ENCODE measurements around the gene TTLL11.

Gene TTLL11

GRCh38 chr9:121790841-121791240, 302.3 kb downstream of the TTLL11 start:
- no peak overlapping the region for H3K27ac ChIP-seq
- no peak for TF ChIP-seq CTCF (conservative IDR thresholded peaks at IDR 0.05)
- TF ChIP-seq ZFX (IDR thresholded peaks at IDR 0.05): no peak

DNA sequence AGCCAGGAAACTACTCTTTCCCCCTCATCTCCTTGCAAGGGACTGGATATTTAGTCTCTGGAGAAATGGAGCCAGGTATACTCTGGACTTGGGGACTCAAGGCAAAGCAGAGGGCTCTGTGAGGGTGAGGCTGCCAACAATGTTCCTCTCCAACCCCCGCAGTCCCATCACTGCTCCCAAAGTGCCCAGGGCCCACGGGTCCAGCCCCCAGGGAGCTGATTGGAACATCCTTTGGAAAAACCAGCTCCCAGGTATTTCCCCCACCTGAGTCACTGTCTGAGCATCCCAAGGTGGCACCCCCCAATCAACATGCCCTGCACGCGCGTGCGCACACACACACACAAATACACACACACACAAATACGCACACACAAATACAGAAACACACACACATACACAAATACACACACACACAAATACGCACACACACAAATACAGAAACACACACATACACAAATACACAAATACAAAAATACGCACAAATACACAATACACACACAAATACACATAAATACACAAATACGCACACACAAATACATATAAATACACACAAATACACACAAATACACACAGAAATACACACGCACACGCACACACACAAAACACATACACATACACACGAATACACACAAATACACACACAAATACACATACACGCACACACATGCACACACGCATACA, 304.3 kb downstream of the TTLL11 start:
- TF ChIP-seq ZFX (IDR thresholded peaks at IDR 0.05): no peak
- no peak for TF ChIP-seq CTCF (conservative IDR thresholded peaks at IDR 0.05)
- no peak overlapping the region for H3K27ac ChIP-seq

GRCh38 chr9:121786998-121787422, 306.1 kb downstream of the TTLL11 start:
- H3K27ac ChIP-seq: no peak overlapping the region

GRCh38 chr9:121786543-121786948, 306.6 kb downstream of the TTLL11 start:
- no peak overlapping the region for H3K27ac ChIP-seq

More at GRCh38 chr9:121786998-121787422, 306.1 kb downstream of the TTLL11 start:
- no peak for TF ChIP-seq CTCF (conservative IDR thresholded peaks at IDR 0.05)
- no peak for TF ChIP-seq ZFX (IDR thresholded peaks at IDR 0.05)

GRCh38 chr9:121785673-121786542, 307.2 kb downstream of the TTLL11 start:
- TF ChIP-seq CTCF (conservative IDR thresholded peaks at IDR 0.05): no peak
- no peak for TF ChIP-seq ZFX (IDR thresholded peaks at IDR 0.05)
- H3K27ac ChIP-seq: no peak overlapping the region

More at GRCh38 chr9:121786543-121786948, 306.6 kb downstream of the TTLL11 start:
- TF ChIP-seq ZFX (IDR thresholded peaks at IDR 0.05) (no peak), CTCF (conservative IDR thresholded peaks at IDR 0.05) (no peak)

DNA sequence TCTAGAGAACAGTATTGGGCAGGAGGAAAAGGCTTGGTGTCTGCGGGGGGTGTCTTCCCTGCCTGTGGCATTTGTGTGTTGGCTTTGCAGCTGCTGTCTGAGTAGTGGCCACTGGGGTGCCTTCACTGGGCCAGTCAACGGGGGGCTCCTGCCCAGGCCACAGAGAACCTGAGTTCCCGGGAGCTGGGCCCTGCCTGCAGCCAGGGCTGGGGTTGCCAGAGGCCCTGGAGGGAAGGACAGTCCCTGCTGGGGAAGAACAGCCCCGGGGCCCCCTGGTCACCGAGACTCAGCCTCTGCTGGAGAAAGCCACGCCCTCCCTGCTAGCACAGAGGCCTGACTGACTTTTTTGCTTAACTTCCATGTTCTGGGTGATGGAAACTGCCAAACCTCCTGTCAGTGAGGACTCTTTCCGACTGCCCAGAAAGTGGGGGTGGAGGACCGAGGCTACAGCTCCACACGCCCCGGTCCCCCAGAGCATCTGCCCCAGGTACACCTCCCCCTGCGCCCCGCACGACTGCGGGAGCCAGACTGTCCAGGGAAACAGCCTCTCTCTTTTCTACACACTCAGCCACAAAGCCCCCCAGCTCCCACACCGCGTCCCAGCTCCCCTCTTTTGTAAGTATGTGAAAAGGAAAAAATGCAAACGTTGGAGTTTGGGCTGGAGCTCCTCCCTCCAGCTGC, 308.2 kb downstream of the TTLL11 start:
- H3K27ac ChIP-seq: no peak overlapping the region
- TF ChIP-seq CTCF (conservative IDR thresholded peaks at IDR 0.05) (no peak), ZFX (IDR thresholded peaks at IDR 0.05) (no peak)

All from C4-2B (cell line).